Thyroid gland (tissue), 4 donors: ENCODE data around the gene MRM2. TPM values are rescaled to one million over a fixed set of nuclear protein-coding genes. Genes with fewer than 3 reads are reported as not detected.
"Not testable (repeated sequence)": the region's sequence is repeated elsewhere in the genome, so short reads cannot be mapped to it uniquely, and the experiment has no call there.

ENCODE experiments used
- DNase-seq, 2 donors: peaks; one replicate each; pipeline ENCODE4 v3.0.0-alpha.2; 2019
- H3K27ac ChIP-seq, 3 donors: fragments of 200-600 bp; sonication (generic); 1 replicate in 2 of 3; 2 replicates in 1 of 3; pipeline ENCODE4 v1.5.1; 2016 to 2019; ENCODE audit warnings: mild to moderate bottlenecking in 1 of 3, moderate library complexity in 1 of 3
- H3K27me3 ChIP-seq: fragments of 200-600 bp; sonication (generic); one replicate; pipeline ENCODE4 v1.5.1; 2019
- H3K36me3 ChIP-seq, 2 donors: fragments of 200-600 bp; sonication (generic); one replicate each; pipeline ENCODE4 v1.5.1; 2016 to 2019
- H3K4me1 ChIP-seq, 2 donors: fragments of 200-600 bp; sonication (generic); one replicate each; pipeline ENCODE4 v1.5.1; 2017 to 2019
- H3K4me3 ChIP-seq, 3 donors: fragments of 200-600 bp; sonication (generic); replicated peaks in 1 of 3; 1 replicate in 2 of 3; 2 replicates in 1 of 3; pipeline ENCODE4 v1.5.1; 2016; ENCODE audit warnings: mild to moderate bottlenecking in 1 of 3
- H3K9me3 ChIP-seq: fragments of 200-600 bp; sonication (generic); one replicate; pipeline ENCODE4 v1.5.1; 2017
- POLR2A ChIP-seq, 2 donors: fragments of 450-650 bp; IDR thresholded peaks; one replicate each; pipeline ENCODE4 v1.6.1; 2017; ENCODE audit warnings: antibody characterized with exemption in 2 of 2, mild to moderate bottlenecking in 2 of 2, moderate library complexity in 1 of 2
- WGBS, 2 donors: methylation state at CpG; one replicate each; pipeline ENCODE4 v1.1.5; 2017; 5-methylcytosine and 5-hydroxymethylcytosine counted together
- intact Hi-C: fragments of 100-400 bp; cut with DNase I; formaldehyde crosslinking; loops from one replicate; pipeline ENCODE4 v1.15.1; 2023
- total RNA-seq, 4 donors: library from RNA; depleted of rRNA; stranded (reverse); fragments of >200 nt; gene quantifications; one replicate each; pipeline ENCODE4 v1.2.3, GENCODE V29; 2016
- TF ChIP-seq, protein P1 (sequence below), 6 experiments: fragments of 200-600 bp in 3 of 6; fragments of 450-650 bp in 3 of 6; sonication (generic) in 3 of 6; IDR thresholded peaks; one replicate each; pipeline ENCODE4 v1.5.1; 2016 to 2019; ENCODE audit warnings: antibody characterized with exemption in 6 of 6, mild to moderate bottlenecking in 2 of 6, inconsistent platforms in 1 of 6, moderate library complexity in 1 of 6

Gene MRM2
- total RNA-seq, 4 donors from 2014 or later: 14.7 to 23.8 (median 18.2) TPM

DNA sequence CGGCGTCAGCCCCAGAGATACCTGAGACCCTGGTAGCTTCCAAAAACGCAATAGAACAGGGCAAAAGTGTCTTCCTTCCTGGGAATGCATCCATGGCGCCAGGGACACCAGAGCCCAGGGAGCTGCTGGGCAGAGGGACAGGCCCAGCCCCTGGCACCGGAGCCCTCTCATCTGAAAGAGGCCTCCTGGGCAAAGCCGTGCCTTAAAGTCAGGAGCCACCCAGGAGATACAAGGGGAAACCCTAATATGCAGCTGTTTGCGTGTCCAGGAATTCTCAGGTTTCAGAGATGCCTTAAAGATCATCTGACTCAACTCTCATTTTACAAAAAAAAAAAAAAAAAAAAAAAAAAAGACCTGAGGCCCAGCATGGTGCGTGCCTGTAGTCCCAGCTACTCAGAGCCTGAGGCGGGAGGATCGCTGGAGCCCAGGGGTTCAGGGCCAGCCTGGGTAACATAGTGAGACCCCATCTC, 28.0 kb upstream of the MRM2 start:
- peaks cover 5 to 6% of the 10 kb centered on the region in 2 donors for H3K36me3 ChIP-seq
- intact Hi-C loops: no loop called here
- H3K4me1 ChIP-seq: no peaks in the 10 kb centered on the region
- TF ChIP-seq, protein P1, sequence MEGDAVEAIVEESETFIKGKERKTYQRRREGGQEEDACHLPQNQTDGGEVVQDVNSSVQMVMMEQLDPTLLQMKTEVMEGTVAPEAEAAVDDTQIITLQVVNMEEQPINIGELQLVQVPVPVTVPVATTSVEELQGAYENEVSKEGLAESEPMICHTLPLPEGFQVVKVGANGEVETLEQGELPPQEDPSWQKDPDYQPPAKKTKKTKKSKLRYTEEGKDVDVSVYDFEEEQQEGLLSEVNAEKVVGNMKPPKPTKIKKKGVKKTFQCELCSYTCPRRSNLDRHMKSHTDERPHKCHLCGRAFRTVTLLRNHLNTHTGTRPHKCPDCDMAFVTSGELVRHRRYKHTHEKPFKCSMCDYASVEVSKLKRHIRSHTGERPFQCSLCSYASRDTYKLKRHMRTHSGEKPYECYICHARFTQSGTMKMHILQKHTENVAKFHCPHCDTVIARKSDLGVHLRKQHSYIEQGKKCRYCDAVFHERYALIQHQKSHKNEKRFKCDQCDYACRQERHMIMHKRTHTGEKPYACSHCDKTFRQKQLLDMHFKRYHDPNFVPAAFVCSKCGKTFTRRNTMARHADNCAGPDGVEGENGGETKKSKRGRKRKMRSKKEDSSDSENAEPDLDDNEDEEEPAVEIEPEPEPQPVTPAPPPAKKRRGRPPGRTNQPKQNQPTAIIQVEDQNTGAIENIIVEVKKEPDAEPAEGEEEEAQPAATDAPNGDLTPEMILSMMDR (IDR thresholded peaks at IDR 0.05): no peak
- TF ChIP-seq POLR2A (IDR thresholded peaks at IDR 0.05): no peak
- H3K4me3 ChIP-seq: no peak overlapping the region
- no peaks in the 10 kb centered on the region for H3K27me3 ChIP-seq
- no peak for DNase-seq
- WGBS, 2 donors: 87 to 90% methylated on average over 8 to 10 of the region's 10 CpGs
- H3K9me3 ChIP-seq: no peaks in the 10 kb centered on the region
- no peak overlapping the region for H3K27ac ChIP-seq

DNA sequence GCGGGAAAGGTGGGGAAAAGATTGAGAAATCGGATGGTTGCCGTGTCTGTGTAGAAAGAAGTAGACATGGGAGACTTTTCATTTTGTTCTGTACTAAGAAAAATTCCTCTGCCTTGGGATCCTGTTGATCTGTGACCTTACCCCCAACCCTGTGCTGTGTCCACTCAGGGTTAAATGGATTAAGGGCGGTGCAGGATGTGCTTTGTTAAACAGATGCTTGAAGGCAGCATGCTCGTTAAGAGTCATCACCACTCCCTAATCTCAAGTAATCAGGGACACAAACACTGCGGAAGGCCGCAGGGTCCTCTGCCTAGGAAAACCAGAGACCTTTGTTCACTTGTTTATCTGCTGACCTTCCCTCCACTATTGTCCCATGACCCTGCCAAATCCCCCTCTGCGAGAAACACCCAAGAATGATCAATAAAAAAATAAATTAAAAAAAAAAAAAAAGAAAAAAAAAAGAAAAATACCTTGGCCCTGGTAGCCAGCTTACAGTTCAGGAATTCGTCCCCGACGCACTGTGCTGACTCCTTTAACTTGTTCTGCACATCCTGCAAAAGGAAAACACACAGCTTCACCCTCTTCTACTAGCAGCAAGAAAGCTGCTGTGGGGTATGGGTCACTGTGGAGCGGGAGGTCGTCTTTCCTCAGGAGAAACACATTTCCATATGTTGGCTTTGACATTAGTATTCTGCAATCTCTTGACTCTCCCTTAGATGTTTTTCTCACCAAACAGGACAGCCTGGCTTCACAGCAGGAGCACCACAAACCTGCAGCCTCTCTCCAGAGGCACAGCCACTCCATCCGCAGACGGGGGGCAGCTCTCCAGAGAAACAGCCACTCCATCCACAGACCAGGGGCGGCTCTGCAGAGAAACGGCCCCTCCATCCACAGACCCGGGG, 27.3 kb upstream of the MRM2 start:
- H3K4me1 ChIP-seq, H3K9me3 ChIP-seq, H3K36me3 ChIP-seq, DNase-seq, H3K27me3 ChIP-seq, H3K27ac ChIP-seq, intact Hi-C loops, H3K4me3 ChIP-seq: not testable (repeated sequence)
- WGBS, 2 donors: 71 to 79% methylated on average over 12 to 13 of the region's 18 CpGs

DNA sequence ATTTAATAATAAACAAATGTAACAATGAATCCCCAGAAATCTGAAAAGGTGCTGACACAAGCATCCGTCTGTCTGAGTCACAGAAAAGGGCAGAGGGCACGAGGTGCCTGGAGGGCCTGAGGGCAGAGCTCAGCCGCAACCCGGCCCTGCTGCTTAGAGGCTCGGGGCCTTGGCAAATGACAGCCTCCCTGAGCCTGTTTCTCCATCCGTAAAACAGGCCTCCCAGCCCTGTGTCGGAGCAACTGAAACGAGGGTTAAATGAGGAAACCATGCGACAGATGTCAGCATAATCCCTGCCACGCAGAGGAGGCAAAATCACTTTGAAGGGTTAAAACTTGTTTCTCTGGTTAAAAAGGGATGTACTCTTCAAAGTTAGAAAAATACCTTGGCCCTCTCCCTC, 24.9 kb upstream of the MRM2 start:
- Histone ChIP-seq H3K27ac (no peak overlapping the region), H3K36me3 (peaks cover 2 to 5% of the 10 kb centered on the region in 2 donors), H3K4me1 (no peaks in the 10 kb centered on the region), H3K9me3 (no peaks in the 10 kb centered on the region), H3K4me3 (no peak overlapping the region), H3K27me3 (no peaks in the 10 kb centered on the region)
- TF ChIP-seq, protein P1 (IDR thresholded peaks at IDR 0.05): no peak
- TF ChIP-seq POLR2A (IDR thresholded peaks at IDR 0.05): no peak
- intact Hi-C loops: no loop called here
- WGBS, 2 donors: 71 to 73% methylated on average over 10 of the region's 10 CpGs
- DNase-seq: no peak

DNA sequence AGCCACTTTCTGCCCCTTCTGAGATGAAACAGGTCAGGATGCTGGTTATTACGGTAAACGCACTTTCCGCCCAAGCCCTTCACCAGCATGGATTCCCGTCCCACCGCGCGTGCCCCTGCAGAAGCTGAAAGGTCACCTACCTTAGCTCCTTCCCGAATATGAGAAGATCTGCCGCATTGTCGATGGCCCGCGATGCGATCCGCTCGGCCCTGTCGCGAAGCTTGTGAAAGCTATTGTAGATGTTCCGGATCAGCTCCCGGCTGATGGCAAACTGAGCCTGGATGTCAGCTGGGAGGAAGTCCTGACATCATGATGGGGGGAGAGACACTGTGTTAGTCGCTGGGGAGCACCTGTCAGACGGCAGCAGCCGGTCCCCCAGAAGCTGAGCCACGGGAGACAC, 22.2 kb upstream of the MRM2 start:
- TF ChIP-seq, protein P1 (IDR thresholded peaks at IDR 0.05): no peak
- TF ChIP-seq POLR2A (IDR thresholded peaks at IDR 0.05): no peak
- Histone ChIP-seq H3K4me1 (peaks cover 3 to 4% of the 10 kb centered on the region in 2 donors), H3K4me3 (no peak overlapping the region), H3K9me3 (no peaks in the 10 kb centered on the region), H3K27me3 (no peaks in the 10 kb centered on the region), H3K27ac (no peak overlapping the region), H3K36me3 (peaks cover 0 to 2% of the 10 kb centered on the region in 2 donors)
- intact Hi-C loops: no loop called here
- no peak for DNase-seq
- 92 to 97% methylated on average over 23 of the region's 23 CpGs for WGBS, 2 donors

DNA sequence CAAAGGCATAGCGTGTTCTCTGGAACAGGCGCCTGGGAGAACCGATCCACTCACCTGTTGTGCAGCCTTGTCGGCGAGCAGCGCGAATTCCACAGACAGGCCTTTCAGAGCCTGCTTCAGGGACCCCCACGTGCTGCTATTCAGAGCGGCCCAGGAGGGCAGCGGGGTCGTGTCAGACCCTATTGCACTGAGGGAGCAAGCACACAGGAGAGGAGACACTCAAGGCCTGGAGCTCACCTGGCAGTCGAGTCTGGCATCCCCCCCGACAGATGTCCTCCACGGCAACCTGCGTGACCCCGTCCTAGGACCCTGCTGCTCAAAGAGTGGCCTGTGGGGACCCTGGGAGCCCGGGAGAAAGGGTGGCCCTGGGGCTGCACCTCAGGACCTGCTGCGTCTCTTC, 21.2 kb upstream of the MRM2 start:
- no peaks in the 10 kb centered on the region for H3K27me3 ChIP-seq
- H3K4me1 ChIP-seq: peaks cover 3 to 4% of the 10 kb centered on the region in 2 donors
- intact Hi-C loops: no loop called here
- no peak for DNase-seq
- no peaks in the 10 kb centered on the region for H3K9me3 ChIP-seq
- no peak overlapping the region for H3K4me3 ChIP-seq
- no peak for TF ChIP-seq POLR2A (IDR thresholded peaks at IDR 0.05)
- TF ChIP-seq, protein P1 (IDR thresholded peaks at IDR 0.05): no peak
- no peak overlapping the region for H3K27ac ChIP-seq
- WGBS, 2 donors: 95 to 100% methylated on average over 3 to 12 of the region's 18 CpGs
- H3K36me3 ChIP-seq: peaks cover 0 to 2% of the 10 kb centered on the region in 2 donors
